ENCODE data around the gene CPSF4.

Gene CPSF4

GRCh38 chr7:99447943-99448342 lies 9.2 kb downstream of the CPSF4 start:
- no peaks in the 10 kb centered on the region for H3K4me1 ChIP-seq
- H3K36me3 ChIP-seq (replicated peaks), result peaks cover 83% of the 10 kb centered on the region
- no peak for DNase-seq (ENCODE audit: low spot score in 2 of 2)
- H3K27me3 ChIP-seq (ENCODE audit: low read depth), result no peaks in the 10 kb centered on the region
- no peaks in the 10 kb centered on the region for H3K9me3 ChIP-seq
- in situ Hi-C loops (cut with MboI; ENCODE audit: low sequenced_read_pairs), result no loop called here
- H3K4me3 ChIP-seq, result no peak overlapping the region

- H3K27me3 ChIP-seq (ENCODE audit: low read depth), result no peaks in the 10 kb centered on the region
- no peak overlapping the region for H3K4me3 ChIP-seq
- H3K9me3 ChIP-seq, result no peaks in the 10 kb centered on the region
- no peaks in the 10 kb centered on the region for H3K4me1 ChIP-seq
- H3K36me3 ChIP-seq (replicated peaks), result peaks cover 83% of the 10 kb centered on the region
- in situ Hi-C loops (cut with MboI; ENCODE audit: low sequenced_read_pairs), result no loop called here
- no peak for DNase-seq (ENCODE audit: low spot score in 2 of 2)
Measured at GRCh38 chr7:99448855-99449254, 10.1 kb downstream of the CPSF4 start.

GRCh38 chr7:99449326-99449725 lies 10.6 kb downstream of the CPSF4 start:
- Histone ChIP-seq H3K36me3 (replicated peaks) (peaks cover 81% of the 10 kb centered on the region), H3K4me1 (no peaks in the 10 kb centered on the region), H3K9me3 (no peaks in the 10 kb centered on the region), H3K4me3 (no peak overlapping the region), H3K27me3 (ENCODE audit: low read depth) (no peaks in the 10 kb centered on the region)
- in situ Hi-C loops (cut with MboI; ENCODE audit: low sequenced_read_pairs), result no loop called here
- DNase-seq (ENCODE audit: low spot score in 2 of 2), result no peak

- H3K4me3 ChIP-seq, result no peak overlapping the region
- no peaks in the 10 kb centered on the region for H3K27me3 ChIP-seq (ENCODE audit: low read depth)
- H3K36me3 ChIP-seq (replicated peaks), result peaks cover 85% of the 10 kb centered on the region
- H3K9me3 ChIP-seq, result no peaks in the 10 kb centered on the region
- no peaks in the 10 kb centered on the region for H3K4me1 ChIP-seq
- in situ Hi-C loops (cut with MboI; ENCODE audit: low sequenced_read_pairs), result no loop called here
- DNase-seq (ENCODE audit: low spot score in 2 of 2), result no peak
Measured at GRCh38 chr7:99451936-99452335, 13.2 kb downstream of the CPSF4 start.

GRCh38 chr7:99452541-99452940 lies 13.8 kb downstream of the CPSF4 start:
- H3K36me3 ChIP-seq (replicated peaks), result peaks cover 92% of the 10 kb centered on the region
- no peak overlapping the region for H3K4me3 ChIP-seq
- H3K4me1 ChIP-seq, result no peaks in the 10 kb centered on the region
- H3K9me3 ChIP-seq, result no peaks in the 10 kb centered on the region
- DNase-seq (ENCODE audit: low spot score in 2 of 2), result no peak
- H3K27me3 ChIP-seq (ENCODE audit: low read depth), result no peaks in the 10 kb centered on the region
- in situ Hi-C loops (cut with MboI; ENCODE audit: low sequenced_read_pairs), result no loop called here

GRCh38 chr7:99453105-99453504 lies 14.4 kb downstream of the CPSF4 start:
- Histone ChIP-seq H3K4me3 (no peak overlapping the region), H3K27me3 (ENCODE audit: low read depth) (no peaks in the 10 kb centered on the region), H3K36me3 (replicated peaks) (peaks cover 92% of the 10 kb centered on the region), H3K4me1 (no peaks in the 10 kb centered on the region), H3K9me3 (no peaks in the 10 kb centered on the region)
- DNase-seq (ENCODE audit: low spot score in 2 of 2), result no peak
- in situ Hi-C loops (cut with MboI; ENCODE audit: low sequenced_read_pairs), result no loop called here

- in situ Hi-C loops (cut with MboI; ENCODE audit: low sequenced_read_pairs), result no loop called here
- Histone ChIP-seq H3K27me3 (ENCODE audit: low read depth) (no peaks in the 10 kb centered on the region), H3K4me1 (no peaks in the 10 kb centered on the region), H3K36me3 (replicated peaks) (peaks cover 91% of the 10 kb centered on the region), H3K4me3 (no peak overlapping the region), H3K9me3 (no peaks in the 10 kb centered on the region)
- DNase-seq (ENCODE audit: low spot score in 2 of 2), result no peak
Measured at GRCh38 chr7:99455874-99456273, 17.1 kb downstream of the CPSF4 start.

GRCh38 chr7:99456288-99456687 lies 17.5 kb downstream of the CPSF4 start:
- Histone ChIP-seq H3K9me3 (no peaks in the 10 kb centered on the region), H3K4me3 (no peak overlapping the region), H3K4me1 (no peaks in the 10 kb centered on the region), H3K36me3 (replicated peaks) (peaks cover 91% of the 10 kb centered on the region), H3K27me3 (ENCODE audit: low read depth) (no peaks in the 10 kb centered on the region)
- no peak for DNase-seq (ENCODE audit: low spot score in 2 of 2)
- in situ Hi-C loops (cut with MboI; ENCODE audit: low sequenced_read_pairs), result no loop called here

GRCh38 chr7:99457050-99457649 lies 18.4 kb downstream of the CPSF4 start:
- no peaks in the 10 kb centered on the region for H3K9me3 ChIP-seq
- no peak for DNase-seq (ENCODE audit: low spot score in 2 of 2)
- peaks cover 89% of the 10 kb centered on the region for H3K36me3 ChIP-seq (replicated peaks)
- no peak overlapping the region for H3K4me3 ChIP-seq
- H3K27me3 ChIP-seq (ENCODE audit: low read depth), result no peaks in the 10 kb centered on the region
- in situ Hi-C loops (cut with MboI; ENCODE audit: low sequenced_read_pairs), result no loop called here
- no peaks in the 10 kb centered on the region for H3K4me1 ChIP-seq

- in situ Hi-C loops (cut with MboI; ENCODE audit: low sequenced_read_pairs), result no loop called here
- H3K27me3 ChIP-seq (ENCODE audit: low read depth), result no peaks in the 10 kb centered on the region
- H3K9me3 ChIP-seq, result no peaks in the 10 kb centered on the region
- H3K36me3 ChIP-seq (replicated peaks), result peaks cover 89% of the 10 kb centered on the region
- H3K4me3 ChIP-seq, result no peak overlapping the region
- no peaks in the 10 kb centered on the region for H3K4me1 ChIP-seq
- DNase-seq (ENCODE audit: low spot score in 2 of 2), result no peak
Measured at GRCh38 chr7:99457650-99458493, 19.1 kb downstream of the CPSF4 start.

- Histone ChIP-seq H3K27me3 (ENCODE audit: low read depth) (no peaks in the 10 kb centered on the region), H3K4me1 (no peaks in the 10 kb centered on the region), H3K9me3 (no peaks in the 10 kb centered on the region), H3K4me3 (no peak overlapping the region), H3K36me3 (replicated peaks) (peaks cover 89% of the 10 kb centered on the region)
- in situ Hi-C loops (cut with MboI; ENCODE audit: low sequenced_read_pairs), result no loop called here
- DNase-seq (ENCODE audit: low spot score in 2 of 2), result peak; percentile 27 to 57
Measured at GRCh38 chr7:99459087-99459486, 20.3 kb downstream of the CPSF4 start.

GRCh38 chr7:99460651-99461050 lies 21.9 kb downstream of the CPSF4 start:
- no peaks in the 10 kb centered on the region for H3K27me3 ChIP-seq (ENCODE audit: low read depth)
- in situ Hi-C loops (cut with MboI; ENCODE audit: low sequenced_read_pairs), result no loop called here
- H3K4me3 ChIP-seq, result no peak overlapping the region
- H3K36me3 ChIP-seq (replicated peaks), result peaks cover 82% of the 10 kb centered on the region
- no peak for DNase-seq (ENCODE audit: low spot score in 2 of 2)
- H3K9me3 ChIP-seq, result no peaks in the 10 kb centered on the region
- H3K4me1 ChIP-seq, result no peaks in the 10 kb centered on the region

- H3K27me3 ChIP-seq (ENCODE audit: low read depth), result no peaks in the 10 kb centered on the region
- no peak overlapping the region for H3K4me3 ChIP-seq
- peaks cover 1% of the 10 kb centered on the region for H3K4me1 ChIP-seq
- in situ Hi-C loops (cut with MboI; ENCODE audit: low sequenced_read_pairs), result no loop called here
- H3K36me3 ChIP-seq (replicated peaks), result peaks cover 79% of the 10 kb centered on the region
- H3K9me3 ChIP-seq, result no peaks in the 10 kb centered on the region
- DNase-seq (ENCODE audit: low spot score in 2 of 2), result no peak
Measured at GRCh38 chr7:99461221-99461620, 22.5 kb downstream of the CPSF4 start.

GRCh38 chr7:99465421-99465768 lies 26.7 kb downstream of the CPSF4 start:
- H3K36me3 ChIP-seq (replicated peaks), result peaks cover 37% of the 10 kb centered on the region
- H3K9me3 ChIP-seq, result no peaks in the 10 kb centered on the region
- peak overlapping the region; percentile 97 for H3K4me3 ChIP-seq
- H3K4me1 ChIP-seq, result peaks cover 3% of the 10 kb centered on the region
- DNase-seq (ENCODE audit: low spot score in 2 of 2), result no peak
- no peaks in the 10 kb centered on the region for H3K27me3 ChIP-seq (ENCODE audit: low read depth)
- in situ Hi-C loops (cut with MboI; ENCODE audit: low sequenced_read_pairs), result no loop called here

Data from HAP-1 (cell line).